PFSK-1 (cell line): Measurements from ENCODE around the gene HYAL1.

Source experiments
- FOXP2 ChIP-seq: optimal IDR thresholded peaks from 2 replicates; pipeline ENCODE3; 2011; ENCODE audit warnings: borderline replicate concordance, control low read depth, inconsistent platforms; ENCODE audit not compliant: insufficient read depth; ENCODE audit errors: extremely low read length, extremely low read depth
- POLR2AphosphoS5 ChIP-seq: IDR thresholded peaks from 2 replicates; pipeline ENCODE4 v1.6.1; 2012; ENCODE audit warnings: low read depth, mild to moderate bottlenecking, control low read depth, low read length, moderate library complexity
- SIN3A ChIP-seq: IDR thresholded peaks from 2 replicates; pipeline ENCODE4 v1.6.1; 2012; ENCODE audit warnings: mild to moderate bottlenecking, low read length, moderate library complexity, borderline replicate concordance; ENCODE audit not compliant: insufficient read depth
- TAF1 ChIP-seq: IDR thresholded peaks from 2 replicates; pipeline ENCODE4 v1.6.1; 2012; ENCODE audit warnings: low read length, control low read depth, borderline replicate concordance; ENCODE audit not compliant: insufficient read depth
- TF ChIP-seq, protein P1 (sequence below), 2 experiments: IDR thresholded peaks; 2 replicates each; pipeline versions ENCODE4 v1.6.1 to v1.8.0; 2011 to 2012; ENCODE audit warnings: low read depth in 2 of 2, low read length in 2 of 2, control low read depth in 1 of 2, inconsistent platforms in 1 of 2, mild to moderate bottlenecking in 1 of 2, moderate library complexity in 1 of 2; ENCODE audit not compliant: insufficient read depth in 1 of 2

- TF ChIP-seq FOXP2 (no peak), POLR2AphosphoS5 (no peak), TAF1 (no peak), SIN3A (no peak)
- TF ChIP-seq, protein P1, sequence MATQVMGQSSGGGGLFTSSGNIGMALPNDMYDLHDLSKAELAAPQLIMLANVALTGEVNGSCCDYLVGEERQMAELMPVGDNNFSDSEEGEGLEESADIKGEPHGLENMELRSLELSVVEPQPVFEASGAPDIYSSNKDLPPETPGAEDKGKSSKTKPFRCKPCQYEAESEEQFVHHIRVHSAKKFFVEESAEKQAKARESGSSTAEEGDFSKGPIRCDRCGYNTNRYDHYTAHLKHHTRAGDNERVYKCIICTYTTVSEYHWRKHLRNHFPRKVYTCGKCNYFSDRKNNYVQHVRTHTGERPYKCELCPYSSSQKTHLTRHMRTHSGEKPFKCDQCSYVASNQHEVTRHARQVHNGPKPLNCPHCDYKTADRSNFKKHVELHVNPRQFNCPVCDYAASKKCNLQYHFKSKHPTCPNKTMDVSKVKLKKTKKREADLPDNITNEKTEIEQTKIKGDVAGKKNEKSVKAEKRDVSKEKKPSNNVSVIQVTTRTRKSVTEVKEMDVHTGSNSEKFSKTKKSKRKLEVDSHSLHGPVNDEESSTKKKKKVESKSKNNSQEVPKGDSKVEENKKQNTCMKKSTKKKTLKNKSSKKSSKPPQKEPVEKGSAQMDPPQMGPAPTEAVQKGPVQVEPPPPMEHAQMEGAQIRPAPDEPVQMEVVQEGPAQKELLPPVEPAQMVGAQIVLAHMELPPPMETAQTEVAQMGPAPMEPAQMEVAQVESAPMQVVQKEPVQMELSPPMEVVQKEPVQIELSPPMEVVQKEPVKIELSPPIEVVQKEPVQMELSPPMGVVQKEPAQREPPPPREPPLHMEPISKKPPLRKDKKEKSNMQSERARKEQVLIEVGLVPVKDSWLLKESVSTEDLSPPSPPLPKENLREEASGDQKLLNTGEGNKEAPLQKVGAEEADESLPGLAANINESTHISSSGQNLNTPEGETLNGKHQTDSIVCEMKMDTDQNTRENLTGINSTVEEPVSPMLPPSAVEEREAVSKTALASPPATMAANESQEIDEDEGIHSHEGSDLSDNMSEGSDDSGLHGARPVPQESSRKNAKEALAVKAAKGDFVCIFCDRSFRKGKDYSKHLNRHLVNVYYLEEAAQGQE (IDR thresholded peaks at IDR 0.05; ENCODE audit: insufficient read depth in 1 of 2, low read depth in 2 of 2, low read length in 2 of 2) = no peak
Measured at GRCh38 chr3:50268703-50269451, 34.5 kb downstream of the HYAL1 start, which contains the start of gene SEMA3B.
